Measurements from ENCODE around the gene ENTPD8.
A peak's percentile ranks its signal among the peaks of the same experiment; 100 is the strongest.
"Not testable (repeated sequence)": the region's sequence is repeated elsewhere in the genome, so short reads cannot be mapped to it uniquely, and the experiment has no call there.

ENTPD8 gene

GRCh38 chr9:137475666-137476065, 34.5 kb upstream of the ENTPD8 start:
- no peak for DNase-seq (ENCODE audit: low read depth in 2 of 2)

GRCh38 chr9:137474271-137474670, 33.1 kb upstream of the ENTPD8 start:
- DNase-seq (ENCODE audit: low read depth in 2 of 2) = no peak

- DNase-seq (ENCODE audit: low read depth in 2 of 2) = no peak
These were observed 29.6 kb upstream of the ENTPD8 start for GRCh38 chr9:137470785-137471184.

- no peak for DNase-seq (ENCODE audit: low read depth in 2 of 2)
These were observed 26.7 kb upstream of the ENTPD8 start for GRCh38 chr9:137467896-137468295.

- no peak for DNase-seq (ENCODE audit: low read depth in 2 of 2)
These were observed 26.0 kb upstream of the ENTPD8 start for GRCh38 chr9:137467161-137467581.

GRCh38 chr9:137466389-137467085, 25.4 kb upstream of the ENTPD8 start:
- DNase-seq (ENCODE audit: low read depth in 2 of 2) = not testable (repeated sequence)

- DNase-seq (ENCODE audit: low read depth in 2 of 2) = no peak
These were observed 24.7 kb upstream of the ENTPD8 start for GRCh38 chr9:137465720-137466388.

- DNase-seq (ENCODE audit: low read depth in 2 of 2) = no peak
These were observed 24.0 kb upstream of the ENTPD8 start for GRCh38 chr9:137465000-137465719.

GRCh38 chr9:137464291-137464999, 23.3 kb upstream of the ENTPD8 start:
- DNase-seq (ENCODE audit: low read depth in 2 of 2) = no peak

- no peak for DNase-seq (ENCODE audit: low read depth in 2 of 2)
These were observed 22.8 kb upstream of the ENTPD8 start for GRCh38 chr9:137463931-137464290.

- DNase-seq (ENCODE audit: low read depth in 2 of 2) = no peak
These were observed 22.1 kb upstream of the ENTPD8 start for GRCh38 chr9:137462986-137463930.

GRCh38 chr9:137462396-137462985, 21.3 kb upstream of the ENTPD8 start:
- DNase-seq (ENCODE audit: low read depth in 2 of 2) = no peak

- peak; percentile 67 to 69 for DNase-seq (ENCODE audit: low read depth in 2 of 2)
These were observed 20.7 kb upstream of the ENTPD8 start for GRCh38 chr9:137461663-137462395.

- DNase-seq (ENCODE audit: low read depth in 2 of 2) = no peak
These were observed 20.1 kb upstream of the ENTPD8 start for GRCh38 chr9:137461316-137461662.

- no peak for DNase-seq (ENCODE audit: low read depth in 2 of 2)
These were observed 19.5 kb upstream of the ENTPD8 start for GRCh38 chr9:137460363-137461315.

GRCh38 chr9:137459601-137460362, 18.6 kb upstream of the ENTPD8 start:
- no peak for DNase-seq (ENCODE audit: low read depth in 2 of 2)

- peak; percentile 79 to 87 for DNase-seq (ENCODE audit: low read depth in 2 of 2)
These were observed 18.0 kb upstream of the ENTPD8 start, which contains the start of gene NSMF for GRCh38 chr9:137459152-137459600. Gene NSMF (minus strand): TSS chr9:137459334. CDS start chr9:137459102, 232 bp downstream.

All from stimulated activated CD8-positive, alpha-beta memory T cell treated with anti-CD3 and anti-CD28 coated beads, Interleukin-15, amount 100 ng/mL, for 4 hours (primary cell).